ENCODE results near the gene LURAP1L. TPM values are rescaled to one million over a fixed set of nuclear protein-coding genes. Genes with fewer than 3 reads are reported as not detected.

LURAP1L gene
- total RNA-seq, 1 experiment from 2014 or later: 1.8 TPM

DNA sequence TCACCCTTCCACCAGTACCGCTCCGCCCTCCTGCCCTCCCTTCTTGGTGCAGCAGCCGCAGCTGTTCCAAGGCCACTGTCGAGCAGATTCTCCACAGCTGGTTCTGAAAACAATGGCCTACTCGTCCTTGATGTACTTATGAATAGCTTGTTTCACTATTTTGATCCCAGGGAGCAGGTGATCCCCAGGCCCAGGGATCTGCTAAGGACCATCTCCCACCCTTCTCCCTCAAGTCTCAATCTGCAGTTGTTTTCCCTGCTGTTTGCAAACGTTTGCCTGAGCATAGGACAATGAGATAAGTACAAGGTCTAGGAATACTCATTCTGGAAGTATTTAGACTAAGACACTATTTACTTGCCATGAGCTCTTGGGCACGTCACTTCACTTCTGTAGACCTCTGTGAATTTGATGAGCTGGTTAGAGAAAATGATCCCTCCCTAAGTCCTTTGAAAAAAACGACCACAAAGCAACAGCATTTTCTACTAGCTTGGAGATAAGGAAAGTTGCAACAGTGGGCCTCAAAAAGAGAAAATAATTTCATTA, 1.8 kb downstream of the LURAP1L start:
- DNase-seq (ENCODE audit: low read depth): peak; percentile 22

GRCh38 chr9:12777121-12778022, 2.6 kb downstream of the LURAP1L start:
- DNase-seq (ENCODE audit: low read depth): no peak

DNA sequence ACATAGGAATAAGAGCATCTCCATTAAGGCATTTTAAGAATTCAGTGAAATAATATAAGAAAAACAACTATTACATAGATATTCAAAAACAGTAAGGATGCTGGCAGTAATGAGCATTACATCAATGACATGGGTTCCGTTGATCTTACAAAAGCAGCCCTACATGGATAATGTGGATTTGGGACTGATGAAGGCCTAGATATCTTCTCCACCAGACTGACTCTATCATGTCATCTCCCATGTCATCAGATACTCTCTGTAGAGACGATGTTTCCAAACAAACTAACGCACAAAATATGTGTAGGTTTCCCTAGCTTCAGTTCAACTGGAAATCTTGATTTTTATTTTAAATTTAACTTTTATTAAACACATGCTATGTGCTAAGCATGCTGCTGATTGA, 3.6 kb downstream of the LURAP1L start:
- no peak for DNase-seq (ENCODE audit: low read depth)

DNA sequence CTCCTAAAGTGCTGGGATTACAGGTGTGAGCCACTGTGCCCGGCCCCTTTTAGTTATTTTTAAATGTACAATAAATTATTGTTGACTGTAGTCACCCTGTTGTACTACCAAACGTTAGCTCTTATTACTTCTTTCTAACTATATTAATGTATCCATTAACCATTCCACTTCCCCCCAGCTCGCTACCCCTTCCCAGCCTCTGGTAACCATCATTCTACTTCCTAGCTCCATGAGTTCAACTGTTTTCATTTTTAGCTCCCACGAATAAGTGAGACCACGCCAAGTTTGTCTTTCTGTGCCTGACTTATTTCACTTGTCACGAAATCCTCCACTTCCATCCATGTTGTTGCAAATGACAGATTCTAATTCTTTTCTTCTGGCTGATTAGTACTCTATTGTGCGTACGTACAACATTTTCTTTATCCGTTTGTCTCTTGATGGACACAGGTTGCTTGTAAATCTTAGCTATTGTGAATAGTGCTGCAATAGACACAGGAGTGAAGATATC, 6.5 kb downstream of the LURAP1L start:
- DNase-seq (ENCODE audit: low read depth): no peak

DNA sequence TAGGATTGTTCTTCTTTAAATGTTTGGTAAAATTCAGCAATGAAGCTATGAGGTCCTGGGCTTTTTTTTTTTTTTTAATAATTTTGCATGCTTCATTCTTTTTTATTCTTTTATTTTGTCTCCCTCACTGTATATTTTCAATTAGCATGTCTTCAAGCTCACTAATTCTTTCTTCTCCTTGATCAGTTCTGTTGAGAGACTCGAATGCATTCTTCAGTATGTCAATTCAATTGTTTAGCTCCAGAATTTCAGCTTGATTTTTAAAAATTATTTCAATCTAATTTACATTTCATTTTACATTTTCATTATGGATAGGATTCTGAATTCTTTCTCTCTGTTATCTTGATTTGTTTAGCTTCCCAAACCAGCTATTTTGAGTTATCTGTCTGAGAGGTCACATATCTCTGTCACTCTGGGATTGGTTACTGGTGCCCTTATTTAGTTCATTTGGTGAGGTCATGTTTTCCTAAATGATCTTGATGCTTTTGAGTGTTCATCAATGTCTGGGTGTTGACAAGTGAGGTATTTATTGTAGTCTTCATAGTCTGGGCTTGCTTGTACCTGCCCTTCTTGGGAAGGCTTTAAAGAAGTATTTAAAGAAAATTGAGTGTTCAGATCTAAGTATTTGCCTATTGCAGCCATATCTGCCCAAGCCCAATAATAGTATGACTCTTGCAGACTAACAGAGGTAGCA, 9.1 kb downstream of the LURAP1L start:
- DNase-seq (ENCODE audit: low read depth): no peak

DNA sequence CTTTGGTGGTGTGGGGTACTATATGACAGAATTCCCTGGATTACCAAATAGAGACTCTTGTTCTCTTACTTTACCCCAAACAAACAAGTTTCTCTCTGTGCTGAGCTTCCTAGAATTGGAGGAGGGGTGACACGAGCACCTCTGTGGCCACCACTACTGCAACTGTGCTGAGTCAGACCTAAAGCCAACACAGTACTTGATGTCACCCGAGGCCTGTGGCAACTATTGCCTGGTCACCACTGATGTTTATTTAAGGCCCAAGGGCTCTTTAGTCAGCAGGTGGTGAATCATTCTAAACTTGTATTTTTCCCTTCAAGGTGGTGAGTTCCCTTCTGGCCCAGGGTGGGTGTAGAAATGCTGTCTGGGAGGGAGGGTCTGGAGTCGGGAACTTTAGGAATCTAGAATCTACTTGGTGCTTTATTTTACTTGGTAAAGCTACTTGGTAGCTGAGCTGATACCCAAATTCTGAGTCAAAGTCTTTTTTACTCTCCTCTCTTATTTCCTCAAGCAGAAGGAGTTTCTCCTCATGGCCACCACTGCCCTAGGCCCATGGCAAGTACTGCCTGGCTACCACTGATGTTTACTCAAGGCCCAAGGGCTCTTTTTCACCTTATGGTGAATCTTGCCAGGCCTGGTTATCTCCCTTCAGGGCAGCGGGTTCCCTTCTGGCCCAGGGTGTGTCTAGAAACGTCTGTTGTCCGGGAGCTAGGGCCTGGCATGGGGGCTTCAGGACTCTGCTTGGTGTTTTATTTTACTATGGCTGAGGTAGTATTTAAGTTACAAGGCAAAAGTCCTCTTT, 9.8 kb downstream of the LURAP1L start:
- peak; percentile 95 for DNase-seq (ENCODE audit: low read depth)

DNA sequence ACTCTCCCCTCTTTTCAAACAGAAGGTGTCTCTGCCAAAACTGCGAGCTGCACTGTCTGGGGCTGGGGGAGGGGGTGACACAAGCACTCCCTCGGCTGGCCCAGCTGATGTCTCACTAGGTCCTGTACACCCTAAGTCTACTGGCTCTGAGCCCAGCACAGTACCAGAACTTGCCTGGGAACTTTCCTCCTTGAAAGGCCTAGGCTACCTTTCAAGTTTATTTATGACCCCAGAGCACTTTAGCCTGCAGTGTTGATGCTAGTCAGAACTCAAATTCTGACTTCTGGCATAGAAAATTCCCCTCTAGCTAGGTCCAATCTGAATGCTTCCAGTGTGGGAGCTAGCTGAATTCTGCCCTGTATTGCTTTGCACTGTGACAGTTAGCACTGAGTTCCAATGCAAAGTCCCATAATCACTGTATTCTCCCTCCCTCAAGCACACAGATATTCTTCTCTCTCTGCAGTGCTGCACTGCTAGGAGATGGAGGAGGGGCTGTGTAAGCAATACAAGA, 10.5 kb downstream of the LURAP1L start:
- peak; percentile 71 for DNase-seq (ENCODE audit: low read depth)

DNA sequence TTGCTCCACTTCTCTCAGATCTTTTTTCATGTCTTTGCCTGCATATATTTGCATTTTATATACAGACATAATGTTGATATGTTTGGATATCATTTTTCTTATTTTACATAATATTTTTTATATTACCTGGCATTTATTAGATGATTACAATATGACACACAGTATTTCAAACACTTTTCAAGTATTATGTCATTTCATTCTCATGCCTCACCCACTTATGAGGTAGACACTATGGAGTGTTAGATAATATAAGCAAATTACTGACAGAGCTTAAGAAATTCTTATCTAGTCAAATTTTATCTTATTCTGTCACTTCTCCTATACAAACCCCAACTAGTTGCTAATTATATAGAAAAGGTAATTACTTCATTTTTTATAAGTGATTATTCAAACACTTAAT, 11.1 kb downstream of the LURAP1L start:
- no peak for DNase-seq (ENCODE audit: low read depth)

DNA sequence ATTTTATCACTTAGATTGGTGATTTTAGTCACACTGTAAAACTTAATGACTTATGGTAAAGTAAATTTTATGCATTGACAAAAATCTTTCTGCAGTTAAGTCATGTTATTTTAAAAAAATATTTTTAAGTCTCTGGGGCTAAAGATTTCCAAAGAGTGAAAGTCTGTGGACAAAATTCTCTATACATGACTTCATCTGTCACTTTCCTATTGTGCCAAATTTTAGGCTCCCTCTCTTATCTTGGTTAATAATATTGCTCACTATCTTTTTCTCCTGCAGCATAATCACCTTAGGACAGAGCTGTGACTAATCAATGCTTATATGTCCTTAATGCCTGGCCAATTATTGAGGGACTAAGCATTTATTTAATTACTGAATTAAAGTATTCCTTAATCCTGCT, 15.2 kb downstream of the LURAP1L start:
- DNase-seq (ENCODE audit: low read depth): no peak

GRCh38 chr9:12790883-12791282, 16.1 kb downstream of the LURAP1L start:
- DNase-seq (ENCODE audit: low read depth): no peak

DNA sequence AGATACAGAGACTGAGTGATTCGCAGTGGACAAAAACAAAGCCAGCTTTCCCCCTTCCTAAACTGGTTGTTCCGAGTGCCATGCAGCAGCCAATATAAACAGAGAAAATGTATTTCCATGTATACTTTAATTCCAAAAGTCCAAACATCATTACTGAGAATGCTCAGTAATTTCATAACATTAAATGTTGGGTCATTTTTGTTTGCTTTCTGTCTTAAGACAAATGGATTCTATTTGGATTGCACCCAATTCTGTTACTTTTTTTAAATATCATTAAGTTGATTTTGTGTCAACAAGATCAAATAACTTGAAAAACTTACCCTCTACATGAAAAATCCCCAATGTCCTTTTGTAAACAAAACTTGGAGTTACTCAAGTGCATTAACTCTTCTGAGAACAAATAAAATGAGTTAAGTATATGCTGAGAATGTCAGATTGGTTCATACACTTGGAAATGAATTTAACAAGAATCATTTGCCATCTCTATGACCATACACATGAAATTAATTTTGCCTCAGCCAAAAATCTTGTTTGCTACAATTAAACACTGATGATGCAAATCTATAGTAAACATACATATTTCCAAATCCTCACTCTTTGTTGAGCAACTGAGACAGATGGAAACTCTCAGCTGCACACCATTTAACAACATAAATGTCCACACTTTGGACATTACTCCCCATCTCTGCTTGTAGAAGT, 19.4 kb downstream of the LURAP1L start:
- no peak for DNase-seq (ENCODE audit: low read depth)

DNA sequence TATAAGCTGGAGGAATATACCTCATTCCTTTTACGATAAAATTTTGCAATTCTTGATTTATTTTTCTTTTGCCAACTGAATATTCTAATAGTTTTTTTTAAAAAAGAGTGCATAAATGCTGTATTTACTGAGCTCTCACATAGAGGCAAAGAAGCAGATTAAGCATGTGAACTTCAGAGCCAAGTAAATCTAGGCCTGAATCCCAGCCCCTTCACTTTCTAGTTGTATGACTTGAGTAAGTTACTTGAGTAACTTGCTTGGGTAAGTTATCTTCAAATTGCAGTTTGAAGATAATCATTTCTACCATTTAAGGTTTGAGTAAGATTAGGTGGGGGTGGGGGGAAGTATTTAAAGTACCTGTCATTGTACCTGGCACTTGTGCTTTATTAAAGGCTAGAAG, 21.8 kb downstream of the LURAP1L start:
- DNase-seq (ENCODE audit: low read depth): no peak

GRCh38 chr9:12797037-12797436, 22.2 kb downstream of the LURAP1L start:
- no peak for DNase-seq (ENCODE audit: low read depth)

- DNase-seq (ENCODE audit: low read depth): no peak
These were observed 23.4 kb downstream of the LURAP1L start for GRCh38 chr9:12798066-12798770.

DNA sequence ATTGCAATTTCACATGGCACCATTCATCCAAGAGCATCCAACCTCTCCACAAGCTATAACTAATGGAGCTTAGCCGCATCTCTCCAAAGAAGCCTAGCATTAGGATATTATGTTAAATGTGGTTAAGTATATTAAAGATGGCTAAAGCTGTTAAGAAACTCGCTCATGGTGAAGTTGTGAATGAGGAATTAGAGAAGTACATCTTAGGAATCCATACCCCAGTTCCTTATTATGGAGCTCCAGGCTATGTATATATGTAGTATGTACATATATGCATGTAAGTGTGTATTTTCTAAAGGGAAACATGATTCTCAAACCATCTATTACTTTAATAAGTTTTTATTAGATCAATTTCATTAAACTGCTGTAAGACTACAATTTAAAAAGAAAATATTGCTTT, 26.4 kb downstream of the LURAP1L start:
- no peak for DNase-seq (ENCODE audit: low read depth)

DNA sequence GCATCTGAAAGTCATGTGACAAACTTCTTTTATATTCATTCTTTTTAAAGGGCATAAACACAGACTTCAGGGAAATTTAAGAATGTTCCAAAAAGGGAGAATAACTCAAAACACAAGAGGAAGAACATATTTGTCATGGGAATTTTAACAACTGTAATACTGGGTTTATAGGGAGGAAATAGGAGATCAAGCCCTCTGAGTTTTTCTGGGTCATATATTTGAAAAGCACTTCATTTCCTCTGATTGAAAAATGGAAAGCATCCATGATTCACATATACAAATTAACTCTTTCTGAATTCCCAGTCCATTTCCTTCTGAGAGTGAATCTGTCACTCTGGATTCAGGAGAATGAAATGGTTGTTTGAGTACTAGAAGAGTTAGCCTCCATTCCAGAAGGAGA, 26.8 kb downstream of the LURAP1L start:
- DNase-seq (ENCODE audit: low read depth): no peak

- DNase-seq (ENCODE audit: low read depth): no peak
These were observed 27.3 kb downstream of the LURAP1L start for GRCh38 chr9:12802093-12802492.

GRCh38 chr9:12808569-12808968, 33.7 kb downstream of the LURAP1L start:
- DNase-seq (ENCODE audit: low read depth): no peak

GRCh38 chr9:12809720-12810119, 34.9 kb downstream of the LURAP1L start:
- DNase-seq (ENCODE audit: low read depth): no peak

- no peak for DNase-seq (ENCODE audit: low read depth)
These were observed 37.1 kb downstream of the LURAP1L start for GRCh38 chr9:12811935-12812334.
